ENCODE measurements around the gene LENG1. TPM values are rescaled to one million over a fixed set of nuclear protein-coding genes. Genes with fewer than 3 reads are reported as not detected.

LENG1 gene
- total and polyA plus RNA-seq, 9 of the 15 experiments (the other 6 are each of a cell fraction or from before 2014, with no cell fraction given) = 0.30 to 10.5 (median 4.7) TPM

DNA sequence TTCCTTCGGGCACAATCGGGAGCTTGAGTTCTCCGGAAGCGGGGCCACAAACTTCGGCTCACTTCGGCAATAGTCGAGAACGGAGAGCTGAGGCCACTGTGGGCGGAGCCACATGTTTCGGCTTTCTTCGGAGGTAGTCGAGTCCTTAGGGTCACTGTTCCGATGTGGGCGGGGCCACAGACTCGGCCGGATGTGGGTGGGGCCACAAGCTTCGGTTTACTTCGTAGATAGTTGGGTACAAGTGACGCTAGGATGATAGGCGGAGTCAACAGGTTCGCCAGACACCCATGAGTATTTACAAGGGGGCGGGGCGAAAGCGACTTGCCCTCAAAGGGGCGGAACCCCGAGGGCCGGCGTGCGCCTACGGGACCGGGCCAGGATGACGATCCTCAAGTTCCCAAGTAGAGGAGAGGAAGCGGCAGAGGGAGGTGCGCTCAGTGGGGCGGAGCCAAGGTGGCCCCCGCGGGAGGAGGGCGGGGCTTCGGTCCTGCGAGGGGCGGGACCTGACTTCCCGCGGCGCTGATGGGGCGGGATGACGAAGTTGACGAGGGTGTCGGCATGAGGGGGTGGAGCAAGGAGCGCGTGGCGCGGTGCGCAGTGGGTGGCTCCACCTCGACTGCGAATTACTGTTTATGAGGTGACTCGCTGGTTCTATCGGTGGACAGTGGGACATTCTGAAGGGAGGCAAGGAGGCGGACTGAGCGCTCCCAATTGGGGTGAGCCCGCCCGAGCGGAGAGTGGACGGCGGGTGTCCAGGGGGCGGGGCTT is 30.4 kb upstream of the LENG1 start (continued):
- TF ChIP-seq, protein P1, sequence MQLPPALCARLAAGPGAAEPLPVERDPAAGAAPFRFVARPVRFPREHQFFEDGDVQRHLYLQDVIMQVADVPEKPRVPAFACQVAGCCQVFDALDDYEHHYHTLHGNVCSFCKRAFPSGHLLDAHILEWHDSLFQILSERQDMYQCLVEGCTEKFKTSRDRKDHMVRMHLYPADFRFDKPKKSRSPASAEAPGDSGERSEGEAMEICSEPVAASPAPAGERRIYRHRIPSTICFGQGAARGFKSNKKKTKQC (CRISPR knock-in tag; IDR thresholded peaks at IDR 0.05) = peak; percentile 27; the same call in 1 of the 2 replicates
- TF ChIP-seq HDAC3 (IDR thresholded peaks at IDR 0.05; ENCODE audit: borderline replicate concordance, partially characterized antibody) (no peak), PTBP1 (IDR thresholded peaks at IDR 0.05; ENCODE audit: low read depth, low read length) (no peak), ZNF311 (CRISPR knock-in tag; IDR thresholded peaks at IDR 0.05) (no peak), HEY1 (CRISPR knock-in tag; IDR thresholded peaks at IDR 0.05; ENCODE audit: borderline replicate concordance) (no peak), ILF3 (IDR thresholded peaks at IDR 0.05; ENCODE audit: borderline replicate concordance) (no peak), ZNF75A (CRISPR knock-in tag; IDR thresholded peaks at IDR 0.05) (no peak), MEF2A (IDR thresholded peaks at IDR 0.05; ENCODE audit: control insufficient read depth, low read depth, low read length) (0 out of 2 replicates have a peak, but pooled peaks have one; percentile 8), ZNF121 (CRISPR knock-in tag; conservative IDR thresholded peaks at IDR 0.05) (no peak), DDX20 (tag; IDR thresholded peaks at IDR 0.05; ENCODE audit: low read depth) (no peak), FOXJ3 (CRISPR knock-in tag; IDR thresholded peaks at IDR 0.05) (no peak), LARP7 (IDR thresholded peaks at IDR 0.05) (no peak), NR2C2 (CRISPR knock-in tag; IDR thresholded peaks at IDR 0.05) (no peak), NR2C2 (tag; IDR thresholded peaks at IDR 0.05) (peak; percentile 40; the same call in 1 of the 2 replicates), ZKSCAN8 (CRISPR knock-in tag; IDR thresholded peaks at IDR 0.05) (no peak), ZNF224 (CRISPR knock-in tag; IDR thresholded peaks at IDR 0.05) (no peak), ZBED1 (IDR thresholded peaks at IDR 0.05) (no peak), RHOXF2B (CRISPR knock-in tag; conservative IDR thresholded peaks at IDR 0.05) (no peak), ATF7 (IDR thresholded peaks at IDR 0.05) (peak; percentile 70; the same call in 1 of the 2 replicates), ZNF445 (CRISPR knock-in tag; IDR thresholded peaks at IDR 0.05; ENCODE audit: low read depth) (no peak), SREBF2 (CRISPR knock-in tag; IDR thresholded peaks at IDR 0.05) (no peak)
- TF ChIP-seq, protein P2, sequence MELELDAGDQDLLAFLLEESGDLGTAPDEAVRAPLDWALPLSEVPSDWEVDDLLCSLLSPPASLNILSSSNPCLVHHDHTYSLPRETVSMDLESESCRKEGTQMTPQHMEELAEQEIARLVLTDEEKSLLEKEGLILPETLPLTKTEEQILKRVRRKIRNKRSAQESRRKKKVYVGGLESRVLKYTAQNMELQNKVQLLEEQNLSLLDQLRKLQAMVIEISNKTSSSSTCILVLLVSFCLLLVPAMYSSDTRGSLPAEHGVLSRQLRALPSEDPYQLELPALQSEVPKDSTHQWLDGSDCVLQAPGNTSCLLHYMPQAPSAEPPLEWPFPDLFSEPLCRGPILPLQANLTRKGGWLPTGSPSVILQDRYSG (tag; conservative IDR thresholded peaks at IDR 0.05; ENCODE audit: low read depth) = no peak
- TF ChIP-seq, protein P3, sequence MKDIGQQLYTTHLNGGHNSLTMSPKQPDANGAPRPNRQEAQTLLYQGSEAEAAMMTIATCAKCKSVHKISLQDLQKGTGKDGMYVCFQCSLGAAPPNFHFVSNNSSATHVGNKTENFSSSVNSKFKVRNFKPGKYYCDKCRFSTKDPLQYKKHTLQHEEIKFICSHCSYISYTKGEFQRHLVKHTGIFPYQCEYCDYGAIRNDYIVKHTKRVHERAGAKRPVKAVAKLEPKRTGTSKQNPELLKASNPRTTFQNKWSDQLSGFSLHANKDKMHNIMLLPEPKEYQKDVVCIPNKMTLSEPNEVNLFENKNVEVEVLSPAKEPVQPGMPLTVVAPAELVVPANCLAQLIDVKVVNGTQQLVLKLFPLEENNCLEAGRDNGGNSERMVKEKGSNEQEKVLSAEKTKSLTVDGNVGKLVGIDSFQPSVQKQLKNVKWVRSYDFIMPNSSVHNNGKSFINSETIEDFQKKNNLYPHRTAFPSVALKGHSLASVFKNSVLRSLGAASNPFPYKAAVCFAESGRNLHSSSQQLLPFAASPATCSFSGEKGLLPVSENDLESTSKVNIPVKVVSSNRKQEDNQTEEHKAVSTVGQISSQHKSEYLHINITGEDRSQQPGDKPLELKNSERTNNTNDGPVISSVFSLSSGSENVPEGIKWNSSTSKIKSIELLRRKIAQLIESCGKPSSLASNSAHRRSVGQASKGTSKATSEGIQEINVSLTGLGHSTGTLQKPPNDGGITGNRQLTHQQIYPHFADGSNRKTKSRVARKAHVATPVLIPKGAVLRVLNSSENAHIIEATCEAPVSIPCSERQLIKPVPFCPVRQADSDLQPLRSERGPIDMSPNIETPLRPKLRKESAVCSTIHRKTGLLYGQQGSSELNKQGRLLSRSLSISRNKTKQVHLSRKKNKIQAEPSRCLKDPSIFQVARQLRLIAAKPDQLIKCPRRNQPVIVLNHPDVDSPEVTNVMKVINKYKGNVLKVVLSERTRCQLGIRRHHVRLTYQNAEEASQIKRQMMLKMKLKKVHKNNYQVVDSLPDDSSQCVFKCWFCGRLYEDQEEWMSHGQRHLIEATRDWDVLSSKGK (CRISPR knock-in tag; IDR thresholded peaks at IDR 0.05) = no peak
- TF ChIP-seq, protein P4, sequence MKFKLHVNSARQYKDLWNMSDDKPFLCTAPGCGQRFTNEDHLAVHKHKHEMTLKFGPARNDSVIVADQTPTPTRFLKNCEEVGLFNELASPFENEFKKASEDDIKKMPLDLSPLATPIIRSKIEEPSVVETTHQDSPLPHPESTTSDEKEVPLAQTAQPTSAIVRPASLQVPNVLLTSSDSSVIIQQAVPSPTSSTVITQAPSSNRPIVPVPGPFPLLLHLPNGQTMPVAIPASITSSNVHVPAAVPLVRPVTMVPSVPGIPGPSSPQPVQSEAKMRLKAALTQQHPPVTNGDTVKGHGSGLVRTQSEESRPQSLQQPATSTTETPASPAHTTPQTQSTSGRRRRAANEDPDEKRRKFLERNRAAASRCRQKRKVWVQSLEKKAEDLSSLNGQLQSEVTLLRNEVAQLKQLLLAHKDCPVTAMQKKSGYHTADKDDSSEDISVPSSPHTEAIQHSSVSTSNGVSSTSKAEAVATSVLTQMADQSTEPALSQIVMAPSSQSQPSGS (CRISPR knock-in tag; IDR thresholded peaks at IDR 0.05) = no peak

Data from K562 (cell line).